T-helper 2 cell (primary cell): ENCODE results near the gene HPSE2.

Experiments used
- DNase-seq, 5 experiments: peaks; one replicate each; pipeline versions ENCODE4 v3.0.0 to v3.0.0-alpha.2; 2012 to 2022

Gene HPSE2

DNA sequence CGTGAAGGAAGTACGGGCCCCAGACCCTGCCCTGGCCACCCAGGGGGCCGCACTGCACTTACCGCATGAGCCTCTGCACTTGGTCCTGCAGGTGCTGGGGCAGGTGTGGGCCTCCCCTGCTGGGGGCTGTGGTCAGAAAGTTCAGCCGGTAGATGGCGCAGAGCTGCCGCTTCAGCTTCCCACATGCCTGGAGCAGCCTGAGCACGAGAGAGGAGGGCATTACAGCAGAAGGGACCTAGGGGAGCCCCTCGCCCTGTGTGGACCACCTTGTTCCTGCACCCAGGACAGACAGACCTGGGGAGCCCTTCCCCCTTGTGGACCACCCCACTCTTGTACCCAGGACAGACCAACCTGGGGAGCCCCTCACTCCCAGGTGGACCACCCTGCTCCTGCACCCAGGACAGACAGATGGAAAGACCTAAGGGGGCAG, 811.9 kb downstream of the HPSE2 start:
- DNase-seq: no peak

DNA sequence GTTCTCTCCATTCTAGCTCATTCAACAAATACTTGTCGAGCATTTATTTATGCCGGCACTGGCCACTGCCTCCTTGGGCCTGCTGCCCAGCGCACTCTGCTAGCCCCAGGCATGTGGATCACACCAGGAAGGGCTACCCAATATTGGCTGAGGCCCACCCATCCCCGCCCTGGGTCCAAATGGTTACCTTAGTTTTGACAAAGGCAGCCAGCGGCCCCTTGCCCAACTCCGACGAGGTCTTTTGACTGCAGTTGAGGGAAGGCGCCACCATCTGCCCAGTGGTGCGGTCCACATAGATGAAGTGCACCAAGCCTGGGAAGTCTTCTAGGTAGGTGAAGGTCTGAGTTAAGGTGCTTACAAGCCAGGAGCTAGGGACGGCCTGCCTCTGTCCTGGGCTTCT, 813.5 kb downstream of the HPSE2 start:
- no peak for DNase-seq

DNA sequence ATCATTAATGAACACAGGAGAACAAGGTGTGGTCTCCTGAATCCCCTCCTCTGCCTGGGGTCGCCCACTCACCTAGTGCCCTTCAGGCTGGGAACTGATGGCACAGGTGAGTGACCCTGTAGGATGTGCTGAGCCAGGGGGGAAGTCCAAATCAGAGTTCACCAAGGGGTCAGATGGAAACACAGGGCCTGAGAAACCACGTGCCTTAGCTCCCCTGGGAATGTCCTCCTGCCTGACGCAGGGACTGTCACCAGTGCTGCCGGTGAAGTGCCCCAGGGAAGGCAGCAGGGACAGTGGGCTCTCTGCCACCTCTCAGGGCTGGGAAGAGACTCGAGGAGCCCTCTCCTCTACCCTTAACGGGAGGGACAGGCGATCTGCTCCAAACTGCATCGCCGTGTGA, 814.9 kb downstream of the HPSE2 start:
- DNase-seq: no peak

DNA sequence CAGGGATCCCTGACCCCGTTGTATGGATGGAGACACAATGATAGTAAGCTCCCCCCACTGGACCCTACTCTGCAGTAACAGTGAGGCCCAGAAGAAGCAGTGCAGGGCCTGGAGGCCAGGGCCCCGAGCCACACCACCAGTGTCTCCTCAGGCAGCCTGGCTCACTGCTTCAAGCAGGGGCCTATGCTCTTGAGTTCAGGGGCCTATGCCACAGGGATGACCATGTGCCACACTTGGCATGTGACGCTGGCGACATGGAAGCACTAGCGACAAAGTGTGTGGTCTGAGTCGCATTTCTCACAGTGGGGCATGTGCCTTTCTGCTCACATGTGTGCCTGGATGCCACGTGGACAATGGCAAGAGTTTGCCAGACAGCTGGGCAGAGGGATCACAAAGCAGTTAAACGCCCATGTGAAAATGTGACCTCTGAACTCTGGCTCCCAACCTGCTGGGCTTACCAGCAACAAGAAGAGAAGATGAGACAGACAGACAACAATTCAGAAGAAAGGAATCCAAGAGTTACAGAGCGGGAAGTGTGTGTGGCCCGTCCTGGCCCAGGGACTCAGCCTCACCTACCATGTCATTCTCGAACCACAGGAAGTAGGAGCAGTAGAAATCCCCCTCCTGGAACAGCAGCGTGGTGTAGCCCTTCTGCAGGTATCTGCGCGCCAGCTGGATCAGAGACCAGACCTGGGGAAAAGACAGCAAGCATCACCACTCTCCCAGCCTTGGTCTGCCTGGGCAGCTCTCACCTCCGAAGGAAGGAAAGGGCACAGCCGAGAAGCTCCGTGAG, 816.0 kb downstream of the HPSE2 start:
- no peak for DNase-seq

DNA sequence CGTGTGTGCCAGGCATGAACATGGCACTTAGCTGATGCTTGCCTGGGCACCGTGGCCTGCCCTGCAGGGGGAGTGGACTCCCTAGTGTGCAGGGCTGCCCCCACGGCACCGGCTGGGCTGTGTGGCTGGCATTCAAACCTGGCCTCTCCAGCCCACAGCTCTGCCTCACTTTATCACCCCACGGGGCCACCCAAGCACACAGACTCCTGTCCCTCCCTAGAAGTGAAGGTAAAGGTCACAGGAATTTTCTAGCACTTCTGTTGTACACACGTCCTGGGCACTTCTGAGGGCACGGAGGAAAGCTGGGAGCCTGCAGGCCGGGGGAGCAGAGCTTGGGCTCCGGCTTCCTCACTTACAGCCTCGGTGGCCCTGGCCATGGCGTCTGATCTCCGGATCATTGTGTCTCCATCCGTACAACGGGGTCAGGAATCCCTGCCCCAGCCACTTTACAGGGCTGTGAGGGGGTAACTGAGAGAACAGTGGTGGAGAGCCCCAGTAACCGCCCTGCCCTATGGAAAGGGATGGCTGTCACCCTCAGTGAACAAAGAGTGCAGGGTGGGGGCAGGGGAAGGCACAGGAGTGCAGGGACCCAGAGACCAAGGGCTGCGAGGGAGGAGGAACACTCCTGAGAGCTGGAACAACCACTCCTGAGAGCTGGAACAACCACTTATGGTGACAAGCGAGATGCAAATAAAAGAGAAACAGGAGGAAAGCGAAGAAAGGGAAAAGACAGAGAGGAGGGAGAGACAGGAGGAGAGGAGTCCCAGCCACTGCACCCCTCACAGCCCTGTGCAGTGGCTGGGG, 816.8 kb downstream of the HPSE2 start:
- no peak for DNase-seq

DNA sequence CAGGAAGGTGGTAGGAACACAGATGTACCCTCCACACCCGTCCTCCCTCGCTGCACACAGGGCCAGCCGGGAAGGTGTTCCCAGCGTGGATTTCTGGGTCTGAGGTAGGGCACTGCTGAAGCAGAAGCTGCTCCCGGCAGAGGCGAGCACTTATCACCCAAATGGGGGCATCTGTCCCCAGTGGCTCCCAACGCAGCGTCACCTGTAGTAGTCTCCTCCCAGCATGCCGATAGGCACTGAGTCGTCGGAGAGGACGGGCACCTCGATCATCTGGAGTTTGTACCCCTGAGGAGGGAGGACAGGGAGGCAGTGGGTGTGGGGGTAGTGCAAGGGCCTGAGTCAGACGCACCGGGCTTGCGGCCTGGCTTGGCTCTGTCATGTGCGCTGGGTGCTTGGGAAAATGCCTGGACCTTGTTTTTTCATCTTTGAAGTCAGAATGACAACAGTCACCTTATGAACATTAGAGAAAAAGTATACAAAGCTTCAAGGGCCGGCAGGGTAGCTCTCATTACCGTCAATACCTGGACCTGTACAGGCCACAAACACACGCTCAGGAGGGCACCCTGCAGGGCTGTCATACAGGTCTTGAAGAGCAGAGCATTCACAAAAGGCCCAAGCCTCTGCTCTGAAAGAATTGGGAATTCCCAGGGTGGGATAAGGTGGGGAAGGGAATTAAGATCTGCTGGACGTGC, 817.5 kb downstream of the HPSE2 start:
- no peak for DNase-seq

DNA sequence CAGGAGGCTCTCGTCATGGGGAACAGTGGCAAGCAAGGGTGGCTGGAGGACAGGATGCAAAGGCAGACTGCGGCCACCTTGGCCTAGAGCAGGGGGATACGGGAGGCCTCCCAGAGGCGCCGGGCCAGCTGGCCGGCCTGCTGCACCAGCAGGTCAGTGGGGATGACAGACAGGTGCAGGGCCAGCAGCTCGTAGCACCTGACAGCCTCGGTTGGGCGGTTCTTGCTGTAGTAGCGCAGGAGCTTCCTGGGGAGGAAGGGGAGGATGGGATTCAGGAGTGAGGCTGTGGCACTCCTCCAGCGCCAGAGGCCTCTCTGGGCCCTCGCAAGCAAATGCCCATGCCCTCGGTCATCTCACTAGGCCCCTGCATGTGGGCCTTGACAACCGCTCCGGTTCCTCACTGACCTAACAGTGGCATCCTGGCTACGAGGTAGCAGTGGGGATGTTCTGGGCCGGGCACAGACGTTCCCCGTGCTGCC, 818.1 kb downstream of the HPSE2 start:
- DNase-seq: no peak

DNA sequence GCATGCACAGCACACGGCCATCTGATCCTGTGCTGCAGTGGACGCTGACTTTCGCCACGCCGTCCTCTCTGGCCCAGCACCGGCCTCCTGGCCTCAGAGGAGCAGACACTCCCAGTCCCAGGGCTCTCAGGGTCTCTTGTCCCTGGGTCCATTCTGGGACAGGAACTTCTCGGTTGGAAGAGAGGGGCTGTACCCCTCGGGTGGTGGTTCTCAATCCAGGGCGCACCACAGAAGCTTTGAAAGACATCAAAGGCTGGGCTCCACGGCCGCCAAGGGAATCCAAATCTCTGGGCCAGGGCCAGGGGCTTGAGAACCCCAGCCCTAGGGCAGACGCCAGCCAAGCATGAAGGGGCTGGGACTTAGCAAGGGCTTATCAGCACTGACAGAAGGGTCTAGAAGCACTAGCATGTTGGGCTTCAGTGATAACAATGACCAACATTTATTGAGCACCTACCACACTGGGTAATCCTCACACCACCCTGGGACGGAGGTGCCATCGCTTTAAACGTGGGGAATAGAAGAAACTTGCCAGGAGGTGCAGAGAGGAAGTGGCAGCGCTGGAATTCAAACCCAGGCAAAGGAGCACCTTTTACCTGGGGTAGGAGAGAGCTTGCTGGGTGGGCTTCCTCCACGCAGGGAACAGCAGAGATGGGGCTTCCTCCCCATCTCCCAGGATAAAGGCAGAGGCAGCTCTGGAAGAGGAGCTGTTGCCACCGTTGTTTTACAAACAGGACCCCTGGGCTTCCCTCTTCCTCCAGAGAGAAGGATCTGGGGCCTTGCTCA, 818.9 kb downstream of the HPSE2 start:
- DNase-seq: no peak

DNA sequence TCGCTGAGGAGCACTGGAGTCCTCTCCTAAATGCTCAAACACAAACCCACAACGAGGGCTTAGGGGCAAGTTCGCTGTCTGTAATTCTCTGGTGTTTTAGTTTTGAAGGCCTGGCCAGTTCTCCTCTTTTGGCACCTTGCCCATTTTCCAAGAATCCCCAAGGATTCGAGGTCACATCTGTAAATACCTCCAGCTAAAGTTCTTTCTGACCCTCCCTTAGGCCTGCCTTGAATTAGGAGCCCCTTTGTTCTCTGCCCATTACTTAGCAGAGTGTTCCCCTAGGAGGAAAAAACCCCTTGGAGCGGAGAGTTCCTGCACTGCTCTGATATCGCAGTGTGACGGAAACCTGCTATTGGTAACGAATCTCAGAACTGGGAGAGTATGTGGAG, 819.9 kb downstream of the HPSE2 start:
- DNase-seq: no peak

DNA sequence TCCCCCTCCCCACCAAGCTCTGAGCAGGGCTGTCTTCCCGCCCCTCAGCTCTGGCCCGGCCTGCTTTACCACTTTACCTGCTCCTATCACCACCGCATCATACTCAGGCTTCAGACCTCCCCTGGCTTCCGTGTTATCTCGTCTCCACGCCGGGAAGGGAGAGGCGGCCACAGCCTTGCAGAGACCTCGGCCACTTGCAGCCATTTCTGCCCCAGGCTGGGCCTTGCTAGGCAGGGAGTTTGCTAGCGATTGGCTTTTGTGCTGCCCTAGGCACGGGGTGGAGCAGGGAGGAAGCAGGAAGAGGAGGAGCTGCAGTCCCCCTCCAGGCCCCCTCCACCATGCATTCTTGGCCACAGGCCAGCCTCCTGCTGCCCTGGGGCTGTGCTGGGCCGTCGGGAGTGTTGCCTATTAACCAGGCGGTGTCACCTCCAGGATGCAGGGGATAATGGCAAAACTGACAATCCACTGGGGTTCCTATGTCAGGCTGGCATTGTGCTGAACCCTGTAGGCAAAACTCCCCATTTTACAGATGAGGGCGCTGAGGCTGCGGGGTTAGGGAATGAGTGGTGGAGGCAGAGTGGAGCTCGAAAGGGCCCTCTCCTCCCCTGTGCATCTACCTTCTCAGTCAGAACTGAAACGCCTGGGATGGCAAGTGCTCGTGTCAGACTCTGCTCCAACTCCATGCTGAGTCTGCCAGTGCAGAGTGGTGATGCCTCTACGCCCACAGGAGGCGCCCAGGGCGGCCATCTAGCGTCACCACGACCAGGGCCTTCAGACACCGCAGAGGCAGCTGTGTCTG, 820.5 kb downstream of the HPSE2 start, which contains the start of gene PYROXD2:
Gene PYROXD2, minus strand, starts transcription at position 251 of the 799 bp plus-strand sequence. Its CDS starts 47 bp downstream, at position 204.
- DNase-seq: peak in 3 of 5 experiments; percentile 25 to 82 (median 42)

DNA sequence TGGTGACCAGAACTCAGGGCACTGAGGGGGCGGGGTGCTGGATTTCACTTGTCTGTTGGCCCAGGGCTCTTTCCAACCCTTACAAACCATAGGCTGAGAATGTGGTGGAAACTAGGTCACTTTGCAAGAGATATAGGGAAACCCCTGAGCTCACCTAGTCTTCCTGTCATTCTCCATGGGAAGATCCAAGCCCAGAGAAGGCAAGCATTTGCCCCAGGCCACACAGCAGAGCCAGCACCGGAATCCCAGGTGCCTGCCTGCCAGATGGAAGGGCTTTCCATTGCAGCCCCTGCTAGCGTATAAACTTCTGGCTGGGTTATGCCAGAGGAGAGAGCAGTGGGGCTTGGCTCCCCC, 821.1 kb downstream of the HPSE2 start:
- no peak for DNase-seq

DNA sequence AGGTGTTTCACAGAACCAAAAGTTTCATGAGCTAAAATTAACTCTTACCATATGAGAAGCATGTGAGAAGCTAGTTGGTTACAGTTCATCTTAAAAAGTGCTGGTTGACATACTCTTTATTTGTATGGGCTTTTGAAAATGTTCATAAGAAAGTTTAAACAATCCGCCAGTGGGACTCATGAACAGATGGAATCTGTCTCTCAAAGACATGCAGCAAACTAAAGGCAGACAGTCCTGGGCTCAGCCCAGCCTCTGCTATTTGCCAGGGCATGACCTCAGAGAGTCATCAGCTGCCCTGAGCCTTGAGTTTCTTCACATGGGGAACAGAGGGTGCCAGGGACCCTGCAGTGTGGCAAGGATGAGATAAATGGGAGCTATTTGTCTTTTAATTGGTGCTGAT, 823.9 kb downstream of the HPSE2 start:
- no peak for DNase-seq

DNA sequence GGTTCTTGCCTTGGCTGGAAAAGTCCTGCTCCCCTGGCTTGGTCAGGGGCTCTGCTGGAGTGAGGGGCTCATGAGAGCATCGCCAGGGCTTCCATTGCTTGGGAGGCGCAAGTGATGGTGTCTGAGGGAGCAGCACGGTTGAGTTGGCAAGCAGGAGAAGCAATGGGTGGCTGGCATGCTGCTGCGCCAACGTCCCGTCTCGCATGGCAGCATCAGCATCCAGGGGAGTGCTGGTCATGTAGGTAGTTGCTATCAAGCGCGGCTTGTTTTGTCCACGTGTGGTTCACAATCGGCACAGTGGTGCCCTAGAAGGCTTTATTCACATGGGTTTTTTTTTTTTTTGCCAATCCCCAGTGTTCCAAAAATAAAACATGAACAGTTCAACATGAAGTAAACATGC, 824.5 kb downstream of the HPSE2 start:
- no peak for DNase-seq

DNA sequence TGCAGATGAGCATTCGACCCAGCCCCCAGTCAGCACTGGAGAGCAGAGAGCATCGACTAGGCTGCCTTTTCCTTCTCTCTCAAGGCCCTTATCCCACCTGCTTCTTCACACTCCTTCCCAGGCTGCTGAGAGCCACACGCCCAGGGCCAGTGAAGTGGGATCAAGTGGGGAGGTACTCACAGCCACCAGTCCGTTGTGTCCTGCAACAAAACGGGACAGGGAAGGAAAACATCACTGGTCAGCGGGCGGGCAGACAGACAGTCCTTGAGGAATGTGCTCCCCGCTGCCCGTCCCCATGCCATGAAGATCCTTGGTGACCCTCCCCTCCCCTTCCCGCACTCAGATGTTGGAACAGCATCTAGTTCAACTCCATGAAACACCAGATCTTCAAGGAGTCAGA, 824.9 kb downstream of the HPSE2 start:
- DNase-seq: no peak

DNA sequence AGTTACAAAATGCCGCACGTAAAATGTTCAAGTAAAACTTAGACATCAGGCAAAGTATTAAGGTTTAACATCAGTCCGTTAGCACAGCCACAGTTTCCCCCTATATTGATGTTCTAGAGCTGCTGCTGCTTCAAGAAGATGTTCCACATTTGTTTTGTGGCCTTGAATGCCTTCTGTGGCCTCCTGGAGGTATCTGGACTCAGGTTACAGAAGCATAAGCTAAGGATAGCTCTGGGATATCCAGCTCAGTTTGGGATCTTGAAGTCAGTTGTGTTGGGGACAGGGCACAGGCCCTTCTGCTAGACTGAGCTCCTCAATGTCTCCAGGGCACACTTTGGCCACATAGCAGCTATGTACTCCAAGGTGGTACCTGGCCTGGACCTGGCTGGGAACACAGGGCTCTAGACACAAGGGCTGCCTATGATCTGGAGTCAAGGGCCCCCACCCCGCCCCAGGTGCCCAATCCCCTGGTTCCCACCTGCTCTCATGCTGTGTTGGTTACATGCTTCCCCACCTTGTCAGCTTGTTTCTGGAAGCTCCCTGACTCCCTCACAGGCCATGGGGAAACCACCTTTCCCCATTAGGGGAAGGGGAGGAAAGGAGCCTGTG, 825.4 kb downstream of the HPSE2 start:
- DNase-seq: no peak

DNA sequence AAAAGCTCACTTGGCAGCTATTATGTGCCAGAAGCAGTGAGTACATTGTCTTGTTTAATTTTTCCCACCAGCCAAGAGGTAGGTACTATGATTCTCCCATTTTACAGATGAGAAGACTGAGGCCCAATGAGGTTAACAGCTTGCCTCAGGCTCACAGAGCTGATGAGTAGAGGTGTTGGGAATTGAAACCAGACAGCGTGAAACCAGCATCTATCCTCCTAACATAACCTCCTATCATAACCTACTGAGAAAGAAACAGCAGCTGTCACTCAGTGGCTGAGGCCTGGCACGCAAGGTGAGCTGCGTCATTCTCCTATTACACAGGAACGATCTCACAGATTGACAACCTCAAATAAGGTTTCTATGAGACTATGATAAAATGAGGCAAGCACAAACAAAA, 826.9 kb downstream of the HPSE2 start:
- DNase-seq: peak in 1 of 5 experiments; percentile 19

DNA sequence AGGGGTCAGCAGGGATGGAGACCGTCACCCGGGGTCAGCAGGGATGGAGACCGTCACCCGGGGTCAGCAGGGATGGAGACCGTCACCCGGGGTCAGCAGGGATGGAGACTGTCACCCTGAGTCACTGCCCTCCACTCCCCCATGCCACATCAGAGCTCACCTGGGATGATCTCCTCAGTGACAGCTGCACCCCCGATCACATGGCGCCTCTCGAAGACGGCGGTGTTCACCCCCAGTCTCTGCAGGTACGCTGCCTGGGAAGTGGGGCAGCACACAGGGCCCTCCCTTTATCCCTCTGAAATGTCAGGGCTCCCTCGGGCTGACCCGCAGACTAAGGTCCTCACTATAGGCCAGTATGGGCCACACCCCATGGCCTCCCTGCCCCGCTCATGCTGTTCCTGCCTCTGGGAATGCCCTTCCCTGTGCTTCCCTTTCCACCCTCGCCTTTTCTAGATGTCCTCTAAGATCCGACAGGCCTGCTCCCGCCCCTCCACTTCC, 827.9 kb downstream of the HPSE2 start:
- no peak for DNase-seq
